ENCODE measurements around the gene WDR90. TPM values are rescaled to one million over a fixed set of nuclear protein-coding genes. Genes with fewer than 3 reads are reported as not detected.
A peak's percentile ranks its signal among the peaks of the same experiment; 100 is the strongest.

The WDR90 gene
- total and polyA plus RNA-seq, 10 of the 15 experiments (the other 5 are each of a cell fraction or from before 2014, with no cell fraction given): 2.0 to 65.0 (median 16.7) TPM

DNA sequence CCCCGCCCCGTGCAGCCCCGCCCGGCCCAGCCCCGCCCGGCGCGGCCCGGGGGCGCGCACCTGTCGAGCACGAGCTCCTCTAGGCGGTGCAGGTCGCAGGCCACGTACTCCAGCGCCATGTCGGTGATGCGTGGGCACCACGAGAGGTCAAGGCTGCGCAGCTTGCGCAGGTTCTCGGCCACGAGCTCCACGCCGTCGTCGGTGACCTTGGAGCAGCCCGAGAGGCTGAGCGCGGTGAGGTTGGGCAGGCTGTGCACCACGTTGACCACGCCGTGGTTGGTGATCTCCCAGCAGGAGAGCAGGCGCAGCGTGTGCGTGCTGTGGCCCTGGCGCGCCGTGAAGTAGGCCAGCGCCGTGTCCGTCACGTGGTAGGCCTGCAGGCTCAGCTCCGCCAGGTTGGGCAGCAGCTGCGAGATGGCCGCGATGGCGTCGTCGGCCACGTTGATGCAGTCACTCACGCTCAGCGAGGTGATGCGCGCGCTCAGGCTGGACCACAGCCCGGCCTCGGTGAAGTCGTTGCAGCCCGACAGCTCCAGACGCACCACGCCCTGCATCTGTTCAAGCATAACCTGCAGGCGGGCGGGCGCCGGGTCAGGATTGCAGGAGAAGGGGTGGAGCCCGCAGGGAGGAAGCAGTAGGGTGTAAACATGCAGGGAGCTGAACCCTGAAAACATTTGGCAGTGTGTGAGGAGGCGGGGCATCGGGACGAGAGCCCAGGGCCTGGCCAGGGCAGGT, 46.4 kb downstream of the WDR90 start (continued):
- TF ChIP-seq RELB (IDR thresholded peaks at IDR 0.05; ENCODE audit: low read depth) (no peak), RCOR1 (conservative IDR thresholded peaks at IDR 0.05; ENCODE audit: low read depth, low read length) (no peak), ZBTB4 (CRISPR knock-in tag; IDR thresholded peaks at IDR 0.05) (no peak), MAX (IDR thresholded peaks at IDR 0.05; ENCODE audit: low read depth, low read length) (no peak; the same call in none of the 2 replicates), SMC3 (IDR thresholded peaks at IDR 0.05; ENCODE audit: borderline replicate concordance, low read length) (no peak), BCL11A (IDR thresholded peaks at IDR 0.05; ENCODE audit: low read depth, low read length) (no peak), CEBPB (IDR thresholded peaks at IDR 0.05; ENCODE audit: borderline replicate concordance in 1 of 2, low read depth in 2 of 2, low read length in 2 of 2) (no peak), NFYA (IDR thresholded peaks at IDR 0.05; ENCODE audit: borderline replicate concordance, low read depth, low read length) (no peak), PAX5 (IDR thresholded peaks at IDR 0.05; ENCODE audit: borderline replicate concordance, low read depth, low read length) (no peak), BRCA1 (IDR thresholded peaks at IDR 0.05; ENCODE audit: low read depth, low read length) (no peak), ZNF687 (IDR thresholded peaks at IDR 0.05) (peak; percentile 98), TCF12 (IDR thresholded peaks at IDR 0.05; ENCODE audit: low read depth, low read length) (no peak), ZNF207 (IDR thresholded peaks at IDR 0.05; ENCODE audit: borderline replicate concordance) (0 out of 2 replicates have a peak, but pooled peaks have one; percentile 49)
- TF ChIP-seq, protein P1, sequence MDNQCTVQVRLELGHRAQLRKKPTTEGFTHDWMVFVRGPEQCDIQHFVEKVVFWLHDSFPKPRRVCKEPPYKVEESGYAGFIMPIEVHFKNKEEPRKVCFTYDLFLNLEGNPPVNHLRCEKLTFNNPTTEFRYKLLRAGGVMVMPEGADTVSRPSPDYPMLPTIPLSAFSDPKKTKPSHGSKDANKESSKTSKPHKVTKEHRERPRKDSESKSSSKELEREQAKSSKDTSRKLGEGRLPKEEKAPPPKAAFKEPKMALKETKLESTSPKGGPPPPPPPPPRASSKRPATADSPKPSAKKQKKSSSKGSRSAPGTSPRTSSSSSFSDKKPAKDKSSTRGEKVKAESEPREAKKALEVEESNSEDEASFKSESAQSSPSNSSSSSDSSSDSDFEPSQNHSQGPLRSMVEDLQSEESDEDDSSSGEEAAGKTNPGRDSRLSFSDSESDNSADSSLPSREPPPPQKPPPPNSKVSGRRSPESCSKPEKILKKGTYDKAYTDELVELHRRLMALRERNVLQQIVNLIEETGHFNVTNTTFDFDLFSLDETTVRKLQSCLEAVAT (IDR thresholded peaks at IDR 0.05): peak; percentile 51; the same call in 1 of the 2 replicates
